Tibial nerve (tissue), 4 donors: ENCODE measurements around the gene P2RY8.

Source experiments
- CTCF ChIP-seq, 5 experiments: fragments of 200-600 bp in 3 of 5; fragments of 450-650 bp in 2 of 5; sonication (generic) in 3 of 5; IDR thresholded peaks; one replicate each; pipeline ENCODE4 v1.5.1; 2016 to 2019; ENCODE audit warnings: antibody characterized with exemption in 5 of 5, mild to moderate bottlenecking in 3 of 5, moderate library complexity in 2 of 5
- EP300 ChIP-seq, 2 donors: sonication (generic); formaldehyde crosslinking; IDR thresholded peaks; one replicate each; pipeline ENCODE4 v1.6.1; 2017; ENCODE audit warnings: antibody characterized with exemption in 2 of 2, mild to moderate bottlenecking in 1 of 2
- POLR2A ChIP-seq, 2 donors: fragments of 450-650 bp; IDR thresholded peaks; one replicate each; pipeline ENCODE4 v1.6.1; 2017; ENCODE audit warnings: antibody characterized with exemption in 2 of 2, mild to moderate bottlenecking in 2 of 2, moderate library complexity in 2 of 2

GRCh38 chrX:1423215-1423614 lies 113.8 kb downstream of the P2RY8 start:
- TF ChIP-seq EP300 (IDR thresholded peaks at IDR 0.05) (no peak), CTCF (IDR thresholded peaks at IDR 0.05) (no peak), POLR2A (IDR thresholded peaks at IDR 0.05) (no peak)
